H9 (cell line): Measurements from ENCODE around the gene ING5. TPM values are rescaled to one million over a fixed set of nuclear protein-coding genes. Genes with fewer than 3 reads are reported as not detected.

Source experiments
- DNase-seq: peaks from one replicate; pipeline ENCODE4 v3.0.0-alpha.2; 2017
- H2AFZ ChIP-seq: one replicate; pipeline ENCODE4 v1.6.1; 2013; ENCODE audit warnings: mild to moderate bottlenecking, low read length, control low read depth, moderate library complexity
- H2AK5ac ChIP-seq: 2 replicates; pipeline ENCODE4 v1.6.1; 2013; ENCODE audit warnings: low read length, control low read depth, mixed read lengths; ENCODE audit not compliant: insufficient read length
- H2BK120ac ChIP-seq: one replicate; pipeline ENCODE4 v1.6.1; 2013; ENCODE audit warnings: low read depth, mild to moderate bottlenecking, low read length, control low read depth, inconsistent platforms; ENCODE audit not compliant: poor library complexity, severe bottlenecking
- H2BK12ac ChIP-seq: 2 replicates; pipeline ENCODE4 v1.6.1; 2013; ENCODE audit warnings: low read length, control low read depth, mixed read lengths, low read depth; ENCODE audit not compliant: insufficient read length
- H2BK15ac ChIP-seq: 2 replicates; pipeline ENCODE4 v1.6.1; 2013; ENCODE audit warnings: low read depth, low read length, control low read depth
- H2BK20ac ChIP-seq: one replicate; pipeline ENCODE4 v1.6.1; 2013; ENCODE audit warnings: low read depth, mild to moderate bottlenecking, low read length, control low read depth, inconsistent platforms; ENCODE audit not compliant: poor library complexity, severe bottlenecking
- H2BK5ac ChIP-seq: 2 replicates; pipeline ENCODE4 v1.6.1; 2013; ENCODE audit warnings: low read length, control low read depth, mixed read lengths; ENCODE audit not compliant: insufficient read length
- H3K14ac ChIP-seq: 2 replicates; pipeline ENCODE4 v1.6.1; 2013; ENCODE audit warnings: low read length, control low read depth; ENCODE audit not compliant: insufficient read depth
- H3K18ac ChIP-seq: 2 replicates; pipeline ENCODE4 v1.6.1; 2013; ENCODE audit warnings: low read depth, mild to moderate bottlenecking, mixed read lengths, low read length, control low read depth; ENCODE audit not compliant: insufficient read length
- H3K23ac ChIP-seq: 2 replicates; pipeline ENCODE4 v1.6.1; 2013; ENCODE audit warnings: low read length, control low read depth, mixed read lengths, low read depth; ENCODE audit not compliant: insufficient read length
- H3K23me2 ChIP-seq: 2 replicates; pipeline ENCODE4 v1.6.1; 2013; ENCODE audit warnings: low read depth, mild to moderate bottlenecking, mixed read lengths, low read length, control low read depth; ENCODE audit not compliant: insufficient read length, poor library complexity, severe bottlenecking
- H3K27ac ChIP-seq: 2 replicates; pipeline ENCODE4 v1.5.1; 2013; ENCODE audit warnings: low read length, control low read depth, mixed read lengths, low read depth; ENCODE audit not compliant: insufficient read length
- H3K27me3 ChIP-seq: 2 replicates; pipeline ENCODE4 v1.6.1; 2013; ENCODE audit warnings: low read length, control low read depth, inconsistent platforms; ENCODE audit not compliant: insufficient read depth
- H3K4ac ChIP-seq: 2 replicates; pipeline ENCODE4 v1.6.1; 2013; ENCODE audit warnings: low read depth, mild to moderate bottlenecking, control low read depth, inconsistent platforms, low read length, moderate library complexity
- H3K4me1 ChIP-seq: 2 replicates; pipeline ENCODE4 v1.6.1; 2013; ENCODE audit warnings: low read length, control low read depth, inconsistent platforms; ENCODE audit not compliant: insufficient read depth
- H3K4me2 ChIP-seq: 2 replicates; pipeline ENCODE4 v1.6.1; 2013; ENCODE audit warnings: low read length, control low read depth, mixed read lengths; ENCODE audit not compliant: insufficient read length, insufficient read depth
- H3K56ac ChIP-seq: 2 replicates; pipeline ENCODE4 v1.6.1; 2013; ENCODE audit warnings: low read depth, mild to moderate bottlenecking, mixed read lengths, low read length, control low read depth; ENCODE audit not compliant: insufficient read length
- H3K79me1 ChIP-seq: 2 replicates; pipeline ENCODE4 v1.6.1; 2013; ENCODE audit warnings: low read depth, mild to moderate bottlenecking, moderate library complexity, low read length, control low read depth, inconsistent platforms; ENCODE audit not compliant: insufficient read depth, poor library complexity, severe bottlenecking
- H3K79me2 ChIP-seq: 2 replicates; pipeline ENCODE4 v1.6.1; 2013; ENCODE audit warnings: low read length, control low read depth, inconsistent platforms; ENCODE audit not compliant: insufficient read depth
- H3K9ac ChIP-seq: 2 replicates; pipeline ENCODE4 v1.6.1; 2013; ENCODE audit warnings: low read length, control low read depth, mixed read lengths; ENCODE audit not compliant: insufficient read length; ENCODE audit errors: extremely low read depth
- H3K9me3 ChIP-seq: one replicate; pipeline ENCODE4 v1.6.1; 2013; ENCODE audit warnings: low read depth, low read length, inconsistent platforms; ENCODE audit not compliant: control insufficient read depth
- H3T11ph ChIP-seq: one replicate; pipeline ENCODE4 v1.6.1; 2013; ENCODE audit warnings: mild to moderate bottlenecking, low read length, control low read depth, inconsistent platforms
- H4K20me1 ChIP-seq: one replicate; pipeline ENCODE4 v1.6.1; 2013; ENCODE audit not compliant: control insufficient read depth, insufficient read length, insufficient read depth
- H4K5ac ChIP-seq: 2 replicates; pipeline ENCODE4 v1.6.1; 2013; ENCODE audit warnings: low read depth, mild to moderate bottlenecking, mixed read lengths, low read length, control low read depth; ENCODE audit not compliant: insufficient read length
- H4K8ac ChIP-seq: replicated peaks from 2 replicates; pipeline ENCODE4 v1.6.1; 2013; ENCODE audit warnings: low read length, control low read depth, mixed read lengths, low read depth; ENCODE audit not compliant: insufficient read length
- H4K91ac ChIP-seq: 2 replicates; pipeline ENCODE4 v1.6.1; 2013; ENCODE audit warnings: low read depth, mild to moderate bottlenecking, moderate library complexity, mixed read lengths, low read length, control low read depth; ENCODE audit not compliant: insufficient read length
- H3K27ac Mint-ChIP-seq, 3 experiments: 2 replicates in 2 of 3; 3 replicates in 1 of 3; pipeline ENCODE4 v1.8.0; 2020 to 2021; ENCODE audit warnings: mixed read lengths in 3 of 3, mild to moderate bottlenecking in 1 of 3, moderate library complexity in 1 of 3
- H3K27me3 Mint-ChIP-seq: 2 replicates; pipeline ENCODE4 v1.8.0; 2021; ENCODE audit warnings: low read depth, mild to moderate bottlenecking, moderate library complexity, mixed read lengths
- H3K36me3 Mint-ChIP-seq, 3 experiments: 2 replicates in 2 of 3; 3 replicates in 1 of 3; pipeline ENCODE4 v1.8.0; 2020 to 2021; ENCODE audit warnings: low read depth in 3 of 3, mixed read lengths in 3 of 3; ENCODE audit not compliant: insufficient read depth in 1 of 3
- H3K4me1 Mint-ChIP-seq, 2 experiments: 2 replicates each; pipeline ENCODE4 v1.8.0; 2020; ENCODE audit warnings: mixed read lengths in 2 of 2
- H3K4me3 Mint-ChIP-seq, 2 experiments: 2 replicates in 1 of 2; 3 replicates in 1 of 2; pipeline ENCODE4 v1.8.0; 2020 to 2021; ENCODE audit warnings: mild to moderate bottlenecking in 2 of 2, mixed read lengths in 2 of 2, moderate library complexity in 1 of 2
- H3K9me3 Mint-ChIP-seq, 2 experiments: 2 replicates in 1 of 2; 3 replicates in 1 of 2; pipeline ENCODE4 v1.8.0; 2020; ENCODE audit warnings: mild to moderate bottlenecking in 2 of 2, mixed read lengths in 2 of 2, moderate library complexity in 1 of 2
- WGBS: extraction: QIAGEN DNeasy Blood & Tissue Kit; methylation state at CpG from one replicate; pipeline ENCODE4 v1.1.7; 2013; ENCODE audit warnings: missing lambda C conversion rate, low lambda C conversion rate, mixed read lengths; ENCODE audit not compliant: insufficient read length; ENCODE audit errors: extremely low coverage; 5-methylcytosine and 5-hydroxymethylcytosine counted together
- total RNA-seq: library from RNA; stranded (reverse); gene quantifications from 2 replicates; pipeline ENCODE4 v1.2.1, GENCODE V29; 2021
- TF ChIP-seq, protein P1 (sequence below): fragments of 200-600 bp; sonication (generic); conservative IDR thresholded peaks from 3 replicates; pipeline ENCODE4 v1.8.0; 2021; ENCODE audit warnings: antibody characterized with exemption, mild to moderate bottlenecking

The ING5 gene
- total RNA-seq, 1 experiment from 2014 or later: 66.0 TPM

DNA sequence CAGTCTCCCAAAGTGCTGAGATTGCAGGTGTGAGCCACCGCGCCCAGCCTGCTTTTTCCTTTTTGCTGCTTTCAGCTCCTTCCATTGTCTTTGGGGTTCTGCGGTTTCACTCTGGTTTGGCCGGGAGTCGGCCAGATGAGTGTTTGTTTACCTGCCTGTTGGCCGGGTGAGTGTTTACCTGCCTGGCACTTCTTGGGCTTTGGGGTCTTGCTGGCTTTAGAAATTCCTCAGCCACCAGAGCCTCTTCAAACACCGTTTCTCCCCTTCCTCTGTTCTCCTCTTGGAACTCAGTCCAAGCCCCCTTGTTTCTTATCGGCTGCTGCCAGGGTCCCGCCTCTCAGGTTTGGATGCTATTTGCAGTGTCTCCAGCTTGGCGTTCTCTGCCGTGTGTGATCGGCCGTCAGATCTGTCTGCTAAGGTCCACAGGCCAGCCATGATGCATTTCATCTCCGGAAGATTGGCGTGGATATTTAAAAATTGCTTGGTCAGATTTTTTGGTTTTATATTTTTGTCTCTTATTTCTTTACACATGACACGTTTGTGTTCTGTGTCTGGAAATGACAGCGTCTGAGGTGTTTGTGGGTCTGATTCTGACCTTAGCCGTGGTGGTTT lies 60.6 kb downstream of the ING5 start:
- TF ChIP-seq, protein P1, sequence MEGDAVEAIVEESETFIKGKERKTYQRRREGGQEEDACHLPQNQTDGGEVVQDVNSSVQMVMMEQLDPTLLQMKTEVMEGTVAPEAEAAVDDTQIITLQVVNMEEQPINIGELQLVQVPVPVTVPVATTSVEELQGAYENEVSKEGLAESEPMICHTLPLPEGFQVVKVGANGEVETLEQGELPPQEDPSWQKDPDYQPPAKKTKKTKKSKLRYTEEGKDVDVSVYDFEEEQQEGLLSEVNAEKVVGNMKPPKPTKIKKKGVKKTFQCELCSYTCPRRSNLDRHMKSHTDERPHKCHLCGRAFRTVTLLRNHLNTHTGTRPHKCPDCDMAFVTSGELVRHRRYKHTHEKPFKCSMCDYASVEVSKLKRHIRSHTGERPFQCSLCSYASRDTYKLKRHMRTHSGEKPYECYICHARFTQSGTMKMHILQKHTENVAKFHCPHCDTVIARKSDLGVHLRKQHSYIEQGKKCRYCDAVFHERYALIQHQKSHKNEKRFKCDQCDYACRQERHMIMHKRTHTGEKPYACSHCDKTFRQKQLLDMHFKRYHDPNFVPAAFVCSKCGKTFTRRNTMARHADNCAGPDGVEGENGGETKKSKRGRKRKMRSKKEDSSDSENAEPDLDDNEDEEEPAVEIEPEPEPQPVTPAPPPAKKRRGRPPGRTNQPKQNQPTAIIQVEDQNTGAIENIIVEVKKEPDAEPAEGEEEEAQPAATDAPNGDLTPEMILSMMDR: no peak
- Histone ChIP-seq H3K4me2 (no peak overlapping the region), H2BK120ac (no peak overlapping the region), H3K56ac (no peak overlapping the region), H3K23me2 (no peaks in the 10 kb centered on the region), H3K4ac (no peak overlapping the region), H4K5ac (no peak overlapping the region), H4K8ac (no peak overlapping the region), H2BK15ac (no peak overlapping the region), H3K4me1 (no peaks in the 10 kb centered on the region), H4K20me1 (no peaks in the 10 kb centered on the region), H3K14ac (no peak overlapping the region), H3K79me2 (no peaks in the 10 kb centered on the region), H2BK20ac (no peak overlapping the region), H2AFZ (no peak overlapping the region), H3K27me3 (no peaks in the 10 kb centered on the region), H3K9ac (no peak overlapping the region), H2BK5ac (no peak overlapping the region), H3K18ac (no peak overlapping the region), H2BK12ac (no peak overlapping the region), H3T11ph (no peak overlapping the region), H3K79me1 (no peaks in the 10 kb centered on the region), H3K9me3 (no peaks in the 10 kb centered on the region), H3K23ac (no peak overlapping the region), H4K91ac (no peak overlapping the region), H2AK5ac (no peak overlapping the region), H3K27ac (no peak overlapping the region)
- Mint-ChIP-seq H3K27me3 (no peaks in the 10 kb centered on the region; the same call in 1 of the 2 replicates), H3K4me1 (peaks cover 4 to 16% of the 10 kb centered on the region in 2 experiments), H3K27ac (peak overlapping the region in 2 of 3 experiments; percentile 20 to 88; a peak in 4 of 7 replicates), H3K36me3 (peaks cover 15 to 18% (median 15%) of the 10 kb centered on the region in 3 experiments), H3K4me3 (no peak overlapping the region), H3K9me3 (peaks cover 11 to 14% of the 10 kb centered on the region in 2 experiments)
- no CpG with 5 or more reads among the region's 18 CpGs for WGBS
- DNase-seq: peak; percentile 41
